H9 (cell line): ENCODE results near the gene GNPDA1. TPM values are rescaled to one million over a fixed set of nuclear protein-coding genes. Genes with fewer than 3 reads are reported as not detected.

Source experiments
- DNase-seq: peaks from one replicate; pipeline ENCODE4 v3.0.0-alpha.2; 2017
- H2AFZ ChIP-seq: one replicate; pipeline ENCODE4 v1.6.1; 2013; ENCODE audit warnings: mild to moderate bottlenecking, low read length, control low read depth, moderate library complexity
- H2AK5ac ChIP-seq: 2 replicates; pipeline ENCODE4 v1.6.1; 2013; ENCODE audit warnings: low read length, control low read depth, mixed read lengths; ENCODE audit not compliant: insufficient read length
- H2BK120ac ChIP-seq: one replicate; pipeline ENCODE4 v1.6.1; 2013; ENCODE audit warnings: low read depth, mild to moderate bottlenecking, low read length, control low read depth, inconsistent platforms; ENCODE audit not compliant: poor library complexity, severe bottlenecking
- H2BK12ac ChIP-seq: 2 replicates; pipeline ENCODE4 v1.6.1; 2013; ENCODE audit warnings: low read length, control low read depth, mixed read lengths, low read depth; ENCODE audit not compliant: insufficient read length
- H2BK15ac ChIP-seq: 2 replicates; pipeline ENCODE4 v1.6.1; 2013; ENCODE audit warnings: low read depth, low read length, control low read depth
- H2BK20ac ChIP-seq: one replicate; pipeline ENCODE4 v1.6.1; 2013; ENCODE audit warnings: low read depth, mild to moderate bottlenecking, low read length, control low read depth, inconsistent platforms; ENCODE audit not compliant: poor library complexity, severe bottlenecking
- H2BK5ac ChIP-seq: 2 replicates; pipeline ENCODE4 v1.6.1; 2013; ENCODE audit warnings: low read length, control low read depth, mixed read lengths; ENCODE audit not compliant: insufficient read length
- H3K14ac ChIP-seq: 2 replicates; pipeline ENCODE4 v1.6.1; 2013; ENCODE audit warnings: low read length, control low read depth; ENCODE audit not compliant: insufficient read depth
- H3K18ac ChIP-seq: 2 replicates; pipeline ENCODE4 v1.6.1; 2013; ENCODE audit warnings: low read depth, mild to moderate bottlenecking, mixed read lengths, low read length, control low read depth; ENCODE audit not compliant: insufficient read length
- H3K23ac ChIP-seq: 2 replicates; pipeline ENCODE4 v1.6.1; 2013; ENCODE audit warnings: low read length, control low read depth, mixed read lengths, low read depth; ENCODE audit not compliant: insufficient read length
- H3K23me2 ChIP-seq: 2 replicates; pipeline ENCODE4 v1.6.1; 2013; ENCODE audit warnings: low read depth, mild to moderate bottlenecking, mixed read lengths, low read length, control low read depth; ENCODE audit not compliant: insufficient read length, poor library complexity, severe bottlenecking
- H3K27ac ChIP-seq: 2 replicates; pipeline ENCODE4 v1.5.1; 2013; ENCODE audit warnings: low read length, control low read depth, mixed read lengths, low read depth; ENCODE audit not compliant: insufficient read length
- H3K27me3 ChIP-seq: 2 replicates; pipeline ENCODE4 v1.6.1; 2013; ENCODE audit warnings: low read length, control low read depth, inconsistent platforms; ENCODE audit not compliant: insufficient read depth
- H3K4ac ChIP-seq: 2 replicates; pipeline ENCODE4 v1.6.1; 2013; ENCODE audit warnings: low read depth, mild to moderate bottlenecking, control low read depth, inconsistent platforms, low read length, moderate library complexity
- H3K4me1 ChIP-seq: 2 replicates; pipeline ENCODE4 v1.6.1; 2013; ENCODE audit warnings: low read length, control low read depth, inconsistent platforms; ENCODE audit not compliant: insufficient read depth
- H3K4me2 ChIP-seq: 2 replicates; pipeline ENCODE4 v1.6.1; 2013; ENCODE audit warnings: low read length, control low read depth, mixed read lengths; ENCODE audit not compliant: insufficient read length, insufficient read depth
- H3K56ac ChIP-seq: 2 replicates; pipeline ENCODE4 v1.6.1; 2013; ENCODE audit warnings: low read depth, mild to moderate bottlenecking, mixed read lengths, low read length, control low read depth; ENCODE audit not compliant: insufficient read length
- H3K79me1 ChIP-seq: 2 replicates; pipeline ENCODE4 v1.6.1; 2013; ENCODE audit warnings: low read depth, mild to moderate bottlenecking, moderate library complexity, low read length, control low read depth, inconsistent platforms; ENCODE audit not compliant: insufficient read depth, poor library complexity, severe bottlenecking
- H3K79me2 ChIP-seq: 2 replicates; pipeline ENCODE4 v1.6.1; 2013; ENCODE audit warnings: low read length, control low read depth, inconsistent platforms; ENCODE audit not compliant: insufficient read depth
- H3K9ac ChIP-seq: 2 replicates; pipeline ENCODE4 v1.6.1; 2013; ENCODE audit warnings: low read length, control low read depth, mixed read lengths; ENCODE audit not compliant: insufficient read length; ENCODE audit errors: extremely low read depth
- H3K9me3 ChIP-seq: one replicate; pipeline ENCODE4 v1.6.1; 2013; ENCODE audit warnings: low read depth, low read length, inconsistent platforms; ENCODE audit not compliant: control insufficient read depth
- H3T11ph ChIP-seq: one replicate; pipeline ENCODE4 v1.6.1; 2013; ENCODE audit warnings: mild to moderate bottlenecking, low read length, control low read depth, inconsistent platforms
- H4K20me1 ChIP-seq: one replicate; pipeline ENCODE4 v1.6.1; 2013; ENCODE audit not compliant: control insufficient read depth, insufficient read length, insufficient read depth
- H4K5ac ChIP-seq: 2 replicates; pipeline ENCODE4 v1.6.1; 2013; ENCODE audit warnings: low read depth, mild to moderate bottlenecking, mixed read lengths, low read length, control low read depth; ENCODE audit not compliant: insufficient read length
- H4K8ac ChIP-seq: replicated peaks from 2 replicates; pipeline ENCODE4 v1.6.1; 2013; ENCODE audit warnings: low read length, control low read depth, mixed read lengths, low read depth; ENCODE audit not compliant: insufficient read length
- H4K91ac ChIP-seq: 2 replicates; pipeline ENCODE4 v1.6.1; 2013; ENCODE audit warnings: low read depth, mild to moderate bottlenecking, moderate library complexity, mixed read lengths, low read length, control low read depth; ENCODE audit not compliant: insufficient read length
- H3K27ac Mint-ChIP-seq, 3 experiments: 2 replicates in 2 of 3; 3 replicates in 1 of 3; pipeline ENCODE4 v1.8.0; 2020 to 2021; ENCODE audit warnings: mixed read lengths in 3 of 3, mild to moderate bottlenecking in 1 of 3, moderate library complexity in 1 of 3
- H3K27me3 Mint-ChIP-seq: 2 replicates; pipeline ENCODE4 v1.8.0; 2021; ENCODE audit warnings: low read depth, mild to moderate bottlenecking, moderate library complexity, mixed read lengths
- H3K36me3 Mint-ChIP-seq, 3 experiments: 2 replicates in 2 of 3; 3 replicates in 1 of 3; pipeline ENCODE4 v1.8.0; 2020 to 2021; ENCODE audit warnings: low read depth in 3 of 3, mixed read lengths in 3 of 3; ENCODE audit not compliant: insufficient read depth in 1 of 3
- H3K4me1 Mint-ChIP-seq, 2 experiments: 2 replicates each; pipeline ENCODE4 v1.8.0; 2020; ENCODE audit warnings: mixed read lengths in 2 of 2
- H3K4me3 Mint-ChIP-seq, 2 experiments: 2 replicates in 1 of 2; 3 replicates in 1 of 2; pipeline ENCODE4 v1.8.0; 2020 to 2021; ENCODE audit warnings: mild to moderate bottlenecking in 2 of 2, mixed read lengths in 2 of 2, moderate library complexity in 1 of 2
- H3K9me3 Mint-ChIP-seq, 2 experiments: 2 replicates in 1 of 2; 3 replicates in 1 of 2; pipeline ENCODE4 v1.8.0; 2020; ENCODE audit warnings: mild to moderate bottlenecking in 2 of 2, mixed read lengths in 2 of 2, moderate library complexity in 1 of 2
- CTCF ChIP-seq: fragments of 200-600 bp; sonication (generic); conservative IDR thresholded peaks from 3 replicates; pipeline ENCODE4 v1.8.0; 2021; ENCODE audit warnings: antibody characterized with exemption, mild to moderate bottlenecking
- WGBS: extraction: QIAGEN DNeasy Blood & Tissue Kit; methylation state at CpG from one replicate; pipeline ENCODE4 v1.1.7; 2013; ENCODE audit warnings: missing lambda C conversion rate, low lambda C conversion rate, mixed read lengths; ENCODE audit not compliant: insufficient read length; ENCODE audit errors: extremely low coverage; 5-methylcytosine and 5-hydroxymethylcytosine counted together
- total RNA-seq: library from RNA; stranded (reverse); gene quantifications from 2 replicates; pipeline ENCODE4 v1.2.1, GENCODE V29; 2021

Gene GNPDA1
- total RNA-seq, 1 experiment from 2014 or later: 66.8 TPM

GRCh38 chr5:142023836-142024235 is 11.0 kb upstream of the GNPDA1 start:
- no peak overlapping the region for H3K4me2 ChIP-seq
- Mint-ChIP-seq H3K36me3 (peaks cover 0 to 7% (median 0%) of the 10 kb centered on the region in 3 experiments; a peak in 3 of 7 replicates), H3K4me1 (peaks cover 12 to 15% of the 10 kb centered on the region in 2 experiments), H3K9me3 (peaks cover 7 to 11% of the 10 kb centered on the region in 2 experiments), H3K27ac (no peak overlapping the region), H3K27me3 (peaks cover 7% of the 10 kb centered on the region), H3K4me3 (0 out of 5 replicates have a peak overlapping the region, but pooled peaks have one; percentile 78 to 87)
- no peak overlapping the region for H3K56ac ChIP-seq
- no peaks in the 10 kb centered on the region for H3K79me2 ChIP-seq
- no peak overlapping the region for H3K18ac ChIP-seq
- no peak overlapping the region for H2AFZ ChIP-seq
- no peak overlapping the region for H3K14ac ChIP-seq
- H4K20me1 ChIP-seq: no peaks in the 10 kb centered on the region
- H2BK5ac ChIP-seq: no peak overlapping the region
- H3K4ac ChIP-seq: no peak overlapping the region
- DNase-seq: no peak
- no peak overlapping the region for H4K91ac ChIP-seq
- H3K27me3 ChIP-seq: no peaks in the 10 kb centered on the region
- no peak overlapping the region for H2BK15ac ChIP-seq
- no peak for TF ChIP-seq CTCF
- H2BK120ac ChIP-seq: no peak overlapping the region
- no CpG with 5 or more reads among the region's 6 CpGs for WGBS
- H3K4me1 ChIP-seq: no peaks in the 10 kb centered on the region
- H3K27ac ChIP-seq: no peak overlapping the region
- H4K8ac ChIP-seq: no peak overlapping the region
- no peak overlapping the region for H2BK12ac ChIP-seq
- H3K79me1 ChIP-seq: no peaks in the 10 kb centered on the region
- H3K23me2 ChIP-seq: peaks cover 3% of the 10 kb centered on the region
- no peak overlapping the region for H3K23ac ChIP-seq
- no peak overlapping the region for H4K5ac ChIP-seq
- H3K9ac ChIP-seq: no peak overlapping the region
- no peak overlapping the region for H2AK5ac ChIP-seq
- H3K9me3 ChIP-seq: no peaks in the 10 kb centered on the region
- no peak overlapping the region for H3T11ph ChIP-seq
- no peak overlapping the region for H2BK20ac ChIP-seq
